Mesendoderm (in vitro differentiated cells): ENCODE results near the gene TADA1. TPM values are rescaled to one million over a fixed set of nuclear protein-coding genes. Genes with fewer than 3 reads are reported as not detected.

ENCODE experiments used
- DNase-seq: peaks from one replicate; pipeline ENCODE4 v3.0.0; 2013
- H2AK5ac ChIP-seq: 2 replicates; pipeline ENCODE4 v1.6.1; 2013; ENCODE audit warnings: low read length, inconsistent platforms
- H2BK120ac ChIP-seq: 2 replicates; pipeline ENCODE4 v1.6.1; 2013; ENCODE audit warnings: low read depth, mild to moderate bottlenecking, low read length, moderate library complexity, mixed read lengths
- H2BK15ac ChIP-seq: replicated peaks from 2 replicates; pipeline ENCODE4 v1.6.1; 2013; ENCODE audit warnings: low read depth, mild to moderate bottlenecking, moderate library complexity
- H2BK5ac ChIP-seq: 2 replicates; pipeline ENCODE4 v1.6.1; 2013; ENCODE audit warnings: low read length, inconsistent platforms
- H3K18ac ChIP-seq: 2 replicates; pipeline ENCODE4 v1.6.1; 2013; ENCODE audit warnings: mild to moderate bottlenecking, low read length, mixed read lengths
- H3K23ac ChIP-seq: one replicate; pipeline ENCODE4 v1.6.1; 2013; ENCODE audit warnings: low read length
- H3K27ac ChIP-seq: 2 replicates; pipeline ENCODE4 v1.5.1; 2013; ENCODE audit warnings: low read depth, mild to moderate bottlenecking, inconsistent platforms, low read length, moderate library complexity
- H3K27me3 ChIP-seq: 2 replicates; pipeline ENCODE4 v1.6.1; 2013; ENCODE audit warnings: low read length, control low read depth, mild to moderate bottlenecking, inconsistent platforms; ENCODE audit not compliant: insufficient read depth, poor library complexity
- H3K36me3 ChIP-seq: 2 replicates; pipeline ENCODE4 v1.6.1; 2013; ENCODE audit warnings: low read length, inconsistent platforms; ENCODE audit not compliant: control insufficient read depth, insufficient read depth
- H3K4ac ChIP-seq: one replicate; pipeline ENCODE4 v1.6.1; 2013; ENCODE audit warnings: low read depth, mild to moderate bottlenecking, low read length, moderate library complexity
- H3K4me1 ChIP-seq: 2 replicates; pipeline ENCODE4 v1.6.1; 2013; ENCODE audit warnings: low read depth, low read length, inconsistent platforms; ENCODE audit not compliant: control insufficient read depth
- H3K4me2 ChIP-seq: 2 replicates; pipeline ENCODE4 v1.6.1; 2013; ENCODE audit warnings: low read length
- H3K4me3 ChIP-seq: 2 replicates; pipeline ENCODE4 v1.5.1; 2013; ENCODE audit warnings: mild to moderate bottlenecking, low read length
- H3K56ac ChIP-seq: one replicate; pipeline ENCODE4 v1.6.1; 2013; ENCODE audit warnings: low read length
- H3K79me1 ChIP-seq: 2 replicates; pipeline ENCODE4 v1.6.1; 2013; ENCODE audit warnings: low read length, inconsistent platforms
- H3K79me2 ChIP-seq: 2 replicates; pipeline ENCODE4 v1.6.1; 2013; ENCODE audit warnings: mild to moderate bottlenecking, low read length; ENCODE audit not compliant: control insufficient read depth, insufficient read depth
- H3K9ac ChIP-seq: 2 replicates; pipeline ENCODE4 v1.6.1; 2013; ENCODE audit warnings: low read length, inconsistent platforms
- H4K5ac ChIP-seq: one replicate; pipeline ENCODE4 v1.6.1; 2013; ENCODE audit warnings: low read length
- H4K8ac ChIP-seq: one replicate; pipeline ENCODE4 v1.6.1; 2013; ENCODE audit warnings: low read depth, mild to moderate bottlenecking, control low read depth, low read length, moderate library complexity
- WGBS: extraction: QIAGEN DNeasy Blood & Tissue Kit; methylation state at CpG from one replicate; pipeline ENCODE4 v1.1.7; 2013; ENCODE audit warnings: low lambda C conversion rate, missing lambda C conversion rate; ENCODE audit not compliant: insufficient coverage; ENCODE audit errors: extremely low coverage; 5-methylcytosine and 5-hydroxymethylcytosine counted together
- polyA plus RNA-seq, 2 experiments: library from polyadenylated mRNA; stranded (reverse); fragments of 200-250 nt; gene quantifications; one replicate each; pipeline ENCODE4 v1.2.3, GENCODE V29; 2013

Gene TADA1
- polyA plus RNA-seq (2013, experiment 1 of 2), result 16.4 TPM
- 16.3 TPM for polyA plus RNA-seq (2013, experiment 2 of 2)

DNA sequence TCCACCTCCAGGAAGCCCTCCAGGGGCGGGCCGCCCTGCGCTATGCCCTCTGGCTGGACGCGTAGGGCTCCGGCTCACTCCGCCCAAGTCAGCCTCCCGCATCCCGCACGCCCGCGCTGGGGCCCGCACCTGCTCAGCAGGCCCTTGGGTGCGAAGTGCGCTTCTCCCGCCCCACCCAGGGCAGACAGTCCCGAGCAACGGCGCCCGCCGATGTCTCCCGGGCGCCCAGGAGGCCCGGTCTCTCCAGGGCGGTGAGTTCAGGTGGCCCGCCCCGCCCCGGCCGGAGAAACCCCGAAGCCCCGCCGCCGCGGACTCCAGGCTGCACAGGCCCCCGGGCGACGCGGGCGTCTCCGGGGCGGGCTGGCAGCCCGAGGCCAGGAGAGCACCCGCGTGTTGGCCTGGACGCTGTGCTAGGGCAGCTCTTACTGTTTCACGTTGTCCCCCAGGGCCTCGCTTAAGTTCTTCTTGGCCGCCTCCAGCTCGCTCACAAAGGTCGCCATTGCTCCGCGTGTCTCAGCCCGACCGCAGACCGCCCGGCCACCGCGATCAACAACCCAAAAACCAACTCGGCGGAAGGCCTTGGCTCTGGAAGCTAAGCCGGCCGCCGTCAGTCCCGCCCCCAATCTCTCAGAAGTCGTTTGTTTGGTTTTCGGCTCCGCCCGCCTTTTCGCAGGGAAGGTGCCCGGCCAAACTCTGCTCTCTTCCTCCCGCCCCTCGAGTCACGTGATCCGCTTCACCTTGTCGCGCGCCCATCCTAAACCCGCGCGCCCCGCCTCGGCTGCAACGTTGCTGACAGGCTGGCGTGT, at the start of gene TADA1:
Gene TADA1 (minus strand): TSS at position 531 of the 806 bp plus-strand sequence. CDS start 31 bp downstream, at position 500.
- H3K79me1 ChIP-seq, result peaks cover 13% of the 10 kb centered on the region
- no peak within 1 kb of the TSS for H4K8ac ChIP-seq
- H3K23ac ChIP-seq, result peak within 1 kb of the TSS; percentile 85
- H2BK15ac ChIP-seq, result no peak within 1 kb of the TSS
- no peak within 1 kb of the TSS for H2BK120ac ChIP-seq
- H3K9ac ChIP-seq, result peak within 1 kb of the TSS; percentile 96
- peak within 1 kb of the TSS; percentile 84 for H3K27ac ChIP-seq
- no peak within 1 kb of the TSS for H4K5ac ChIP-seq
- peak; percentile 100 for DNase-seq
- H2AK5ac ChIP-seq, result no peak within 1 kb of the TSS
- H3K4me1 ChIP-seq, result peaks cover 3% of the 10 kb centered on the region
- peak within 1 kb of the TSS; percentile 93 for H3K4me3 ChIP-seq
- peak within 1 kb of the TSS; percentile 99 for H3K56ac ChIP-seq
- WGBS, result no CpG with 5 or more reads among the region's 84 CpGs
- H2BK5ac ChIP-seq, result no peak within 1 kb of the TSS
- H3K18ac ChIP-seq, result peak within 1 kb of the TSS; percentile 72
- peak within 1 kb of the TSS; percentile 55 for H3K4me2 ChIP-seq
- H3K36me3 ChIP-seq, result no peaks in the 10 kb centered on the region
- peaks cover 27% of the 10 kb centered on the region for H3K79me2 ChIP-seq
- peak within 1 kb of the TSS; percentile 26 for H3K4ac ChIP-seq
- H3K27me3 ChIP-seq, result no peaks in the 10 kb centered on the region

GRCh38 chr1:166924823-166925541, 48.9 kb upstream of the TADA1 start:
- H3K36me3 ChIP-seq, result no peaks in the 10 kb centered on the region
- no CpG with 5 or more reads among the region's 3 CpGs for WGBS
- H2BK5ac ChIP-seq, result no peak overlapping the region
- H3K23ac ChIP-seq, result no peak overlapping the region
- H2BK15ac ChIP-seq, result no peak overlapping the region
- no peak overlapping the region for H3K18ac ChIP-seq
- no peaks in the 10 kb centered on the region for H3K79me2 ChIP-seq
- no peak overlapping the region for H3K4me3 ChIP-seq
- no peak overlapping the region for H4K5ac ChIP-seq
- no peak for DNase-seq
- no peak overlapping the region for H3K9ac ChIP-seq
- H3K4me1 ChIP-seq, result no peaks in the 10 kb centered on the region
- H2AK5ac ChIP-seq, result no peak overlapping the region
- H3K79me1 ChIP-seq, result no peaks in the 10 kb centered on the region
- H4K8ac ChIP-seq, result no peak overlapping the region
- no peak overlapping the region for H3K4me2 ChIP-seq
- no peak overlapping the region for H2BK120ac ChIP-seq
- H3K27ac ChIP-seq, result no peak overlapping the region
- no peak overlapping the region for H3K4ac ChIP-seq
- no peak overlapping the region for H3K56ac ChIP-seq
- H3K27me3 ChIP-seq, result peaks cover 9% of the 10 kb centered on the region

DNA sequence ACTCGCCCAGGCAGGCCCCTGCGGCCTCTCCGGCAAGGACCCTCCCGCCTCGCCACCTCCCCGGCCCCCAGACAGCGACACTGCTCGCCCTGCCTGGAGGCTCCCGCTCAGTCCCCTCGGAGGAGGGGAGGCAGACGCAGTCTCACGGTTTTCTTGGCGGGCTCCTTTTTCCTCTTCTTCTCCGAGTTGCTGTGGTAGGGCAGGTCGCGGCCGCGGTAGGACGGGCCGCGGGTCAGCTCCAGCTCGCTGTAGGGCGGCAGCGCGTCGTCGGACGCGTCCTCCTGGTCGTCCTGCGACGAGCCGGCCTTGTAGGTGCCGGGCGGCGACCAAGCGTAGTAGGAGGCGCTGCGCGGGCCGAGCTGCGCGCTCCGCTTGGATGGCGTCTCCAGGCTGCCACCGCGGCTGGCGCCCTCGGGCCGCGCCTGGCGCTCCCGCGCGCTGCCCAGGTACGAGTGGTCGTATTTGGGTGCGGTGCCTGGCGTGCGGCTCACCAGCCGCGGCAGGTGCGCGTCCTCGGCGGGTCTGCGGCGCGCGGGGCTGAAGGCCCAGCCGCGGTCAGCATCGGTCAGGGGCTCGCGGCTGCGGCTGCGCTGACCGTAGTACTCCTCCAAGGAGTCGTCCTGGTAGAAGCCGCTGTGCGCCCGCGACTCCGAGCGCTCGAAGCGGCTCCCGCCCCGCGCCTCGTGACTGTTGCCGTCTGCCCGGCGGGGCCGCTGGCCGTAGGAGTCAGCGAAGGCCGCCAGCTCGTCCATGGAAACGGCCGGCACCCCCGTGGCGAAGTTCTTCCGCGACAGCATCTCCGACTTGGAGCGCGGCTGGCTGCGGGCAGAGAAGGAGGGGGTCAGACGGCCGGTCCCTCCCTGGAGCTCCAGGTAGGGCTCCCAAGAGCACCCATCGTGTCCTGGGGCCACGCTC, 44.8 kb upstream of the TADA1 start:
- Histone ChIP-seq H3K27me3 (peaks cover 10% of the 10 kb centered on the region), H2BK15ac (no peak overlapping the region), H3K9ac (peak overlapping the region; percentile 50), H3K56ac (peak overlapping the region; percentile 75), H3K23ac (no peak overlapping the region), H3K4me1 (no peaks in the 10 kb centered on the region), H4K8ac (peak overlapping the region; percentile 78), H4K5ac (no peak overlapping the region), H3K18ac (no peak overlapping the region), H3K79me1 (no peaks in the 10 kb centered on the region), H2BK120ac (no peak overlapping the region), H2AK5ac (no peak overlapping the region), H3K4me2 (peak overlapping the region; percentile 82), H3K4ac (no peak overlapping the region), H3K79me2 (no peaks in the 10 kb centered on the region), H3K4me3 (peak overlapping the region; percentile 18), H2BK5ac (no peak overlapping the region), H3K36me3 (no peaks in the 10 kb centered on the region), H3K27ac (no peak overlapping the region)
- DNase-seq, result peak; percentile 71
- no CpG with 5 or more reads among the region's 113 CpGs for WGBS

GRCh38 chr1:166918956-166919316, 42.9 kb upstream of the TADA1 start:
- Histone ChIP-seq H3K27me3 (peaks cover 10% of the 10 kb centered on the region), H3K27ac (no peak overlapping the region)
- peak; percentile 48 for DNase-seq

DNA sequence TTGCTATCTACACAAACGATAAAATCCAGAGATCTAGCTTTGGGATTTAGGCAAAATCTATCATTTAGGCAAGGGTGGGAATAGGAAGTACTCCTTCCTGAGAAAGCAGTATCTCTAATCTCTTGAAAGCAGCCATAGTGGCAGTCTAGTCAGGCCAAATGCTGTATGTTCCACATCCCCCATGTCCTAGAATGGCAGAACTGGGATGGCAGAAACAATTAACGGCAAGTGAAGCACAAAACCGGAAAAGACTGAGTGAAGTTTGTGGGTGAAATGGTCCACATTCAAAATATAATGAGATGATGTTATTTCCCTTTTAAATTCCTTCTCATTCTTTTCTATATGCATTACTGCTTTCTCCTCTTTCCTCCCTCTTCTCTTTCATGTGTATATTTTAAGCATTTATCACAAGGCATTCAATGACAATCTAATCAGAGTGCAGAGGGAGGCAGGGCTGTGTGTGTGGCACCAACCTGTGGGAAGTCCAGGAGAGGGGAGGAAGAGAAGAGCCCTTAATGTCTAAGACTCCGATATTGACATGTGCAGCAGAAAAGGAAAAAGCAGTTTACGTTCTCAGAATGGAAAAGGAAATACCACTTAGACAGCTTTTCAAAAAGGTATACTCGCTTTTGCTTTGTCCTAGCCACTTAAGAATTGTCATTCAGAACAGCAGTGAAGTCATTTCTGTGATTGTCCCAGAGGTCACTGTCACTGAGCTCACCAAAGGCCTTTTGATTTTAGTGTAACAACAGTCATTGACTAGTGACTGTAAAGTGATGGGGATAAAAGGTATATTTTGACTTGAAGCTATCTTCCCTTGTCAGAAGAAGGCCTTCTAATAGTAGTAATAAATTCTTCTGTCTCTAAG, 42.3 kb upstream of the TADA1 start:
- H3K4me2 ChIP-seq, result no peak overlapping the region
- no peak overlapping the region for H3K27ac ChIP-seq
- H3K79me2 ChIP-seq, result no peaks in the 10 kb centered on the region
- no peak overlapping the region for H3K4ac ChIP-seq
- no peaks in the 10 kb centered on the region for H3K4me1 ChIP-seq
- WGBS, result no CpG with 5 or more reads among the region's 6 CpGs
- no peak overlapping the region for H3K23ac ChIP-seq
- no peak overlapping the region for H2BK5ac ChIP-seq
- no peaks in the 10 kb centered on the region for H3K79me1 ChIP-seq
- H4K8ac ChIP-seq, result no peak overlapping the region
- H2BK120ac ChIP-seq, result no peak overlapping the region
- no peak overlapping the region for H3K4me3 ChIP-seq
- peaks cover 10% of the 10 kb centered on the region for H3K27me3 ChIP-seq
- no peaks in the 10 kb centered on the region for H3K36me3 ChIP-seq
- H4K5ac ChIP-seq, result no peak overlapping the region
- no peak overlapping the region for H3K56ac ChIP-seq
- H2BK15ac ChIP-seq, result no peak overlapping the region
- H3K9ac ChIP-seq, result no peak overlapping the region
- DNase-seq, result no peak
- no peak overlapping the region for H2AK5ac ChIP-seq
- H3K18ac ChIP-seq, result no peak overlapping the region

More at GRCh38 chr1:166918956-166919316, 42.9 kb upstream of the TADA1 start:
- Histone ChIP-seq H4K8ac (no peak overlapping the region), H2BK120ac (no peak overlapping the region), H2BK5ac (no peak overlapping the region), H3K9ac (no peak overlapping the region), H4K5ac (no peak overlapping the region), H3K18ac (no peak overlapping the region), H3K56ac (no peak overlapping the region), H2BK15ac (no peak overlapping the region), H3K36me3 (no peaks in the 10 kb centered on the region), H3K23ac (no peak overlapping the region), H3K79me2 (no peaks in the 10 kb centered on the region), H3K4me2 (no peak overlapping the region), H3K4me1 (no peaks in the 10 kb centered on the region), H3K4me3 (no peak overlapping the region), H3K4ac (no peak overlapping the region), H3K79me1 (no peaks in the 10 kb centered on the region), H2AK5ac (no peak overlapping the region)
- WGBS, result no CpG with 5 or more reads among the region's 2 CpGs
